HG03565 (cell line): ENCODE measurements around the gene FKBP7.
"Not testable (repeated sequence)": the region's sequence is repeated elsewhere in the genome, so short reads cannot be mapped to it uniquely, and the experiment has no call there.

Experiments
- ATAC-seq: cut with Tn5 transposase; IDR thresholded peaks from one replicate; pipeline ENCODE4 v1.9.1; 2021; ENCODE audit warnings: mild to moderate bottlenecking, moderate library complexity; ENCODE audit not compliant: unreplicated experiment

FKBP7 gene

DNA sequence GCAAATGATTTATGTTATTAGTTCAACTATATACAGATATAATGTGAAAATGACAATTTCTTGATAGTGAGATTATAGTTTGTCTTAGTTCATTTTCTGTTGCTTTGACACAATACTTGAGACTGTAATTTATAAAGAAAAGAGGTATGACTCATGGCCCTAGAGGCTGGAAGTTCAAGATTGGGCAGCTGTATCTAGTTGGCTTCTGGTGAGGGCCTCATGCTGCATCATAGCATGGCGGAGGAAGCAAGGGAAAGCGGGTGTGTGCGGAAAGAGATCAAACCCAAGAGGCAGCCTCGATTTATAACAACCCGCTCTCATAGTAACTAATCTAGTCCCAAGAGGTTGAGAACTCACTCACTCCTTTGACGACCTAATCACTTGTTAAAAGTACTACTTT is 13.2 kb upstream of the FKBP7 start:
- ATAC-seq = no peak

DNA sequence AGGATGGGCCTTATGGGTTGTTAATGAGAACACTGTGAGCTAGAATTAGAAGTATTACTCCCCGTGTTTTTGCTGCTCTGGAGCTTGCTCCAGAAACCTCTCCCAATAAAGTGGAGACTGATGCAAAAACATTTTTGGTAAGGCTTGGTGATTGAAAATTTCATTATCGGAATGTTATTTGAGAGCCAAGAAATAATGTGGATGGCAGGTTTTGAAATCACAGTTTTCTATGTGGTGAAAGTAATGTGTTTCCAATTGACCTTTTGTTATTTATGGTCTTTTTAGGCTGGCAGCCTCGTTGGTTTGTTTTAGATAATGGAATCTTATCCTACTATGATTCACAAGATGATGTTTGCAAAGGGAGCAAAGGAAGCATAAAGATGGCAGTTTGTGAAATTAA is 7.0 kb upstream of the FKBP7 start:
- no peak for ATAC-seq

DNA sequence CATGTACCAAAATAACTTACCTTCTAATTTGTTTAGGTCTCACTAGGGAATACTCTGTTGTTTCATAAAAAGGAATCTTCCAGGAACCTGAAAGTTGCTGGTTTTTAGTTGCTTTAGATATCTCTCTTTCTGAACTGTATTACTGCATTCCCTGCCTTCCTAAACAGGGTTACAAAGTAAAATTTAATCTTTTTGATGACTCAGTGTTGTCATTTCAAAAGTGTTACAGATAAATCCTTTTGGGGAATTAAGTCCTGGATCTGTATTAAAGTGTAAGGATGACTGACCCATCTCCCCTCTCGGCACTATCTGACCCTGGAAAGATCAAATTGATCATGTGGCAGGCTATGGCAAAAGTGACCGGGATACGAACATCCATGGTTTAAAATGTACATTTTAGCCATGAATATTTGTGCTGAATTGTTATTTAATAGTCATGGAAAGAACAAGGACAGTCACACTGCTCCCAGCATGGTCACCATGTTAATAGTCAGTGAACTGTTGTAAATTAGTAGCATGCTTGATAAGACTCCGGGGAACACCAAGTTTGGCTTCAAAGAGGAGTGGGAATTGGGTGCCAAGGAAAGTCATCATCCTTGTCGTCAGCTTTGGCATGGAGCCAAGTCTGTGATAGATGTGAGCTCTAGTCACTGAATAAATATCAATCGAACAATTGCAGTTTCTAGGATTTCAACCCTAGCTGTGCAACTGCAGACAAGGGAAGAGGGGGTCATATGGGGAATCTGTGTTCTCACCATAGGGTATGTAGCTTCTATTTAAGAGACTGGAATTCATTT is 6.0 kb upstream of the FKBP7 start:
- no peak for ATAC-seq

DNA sequence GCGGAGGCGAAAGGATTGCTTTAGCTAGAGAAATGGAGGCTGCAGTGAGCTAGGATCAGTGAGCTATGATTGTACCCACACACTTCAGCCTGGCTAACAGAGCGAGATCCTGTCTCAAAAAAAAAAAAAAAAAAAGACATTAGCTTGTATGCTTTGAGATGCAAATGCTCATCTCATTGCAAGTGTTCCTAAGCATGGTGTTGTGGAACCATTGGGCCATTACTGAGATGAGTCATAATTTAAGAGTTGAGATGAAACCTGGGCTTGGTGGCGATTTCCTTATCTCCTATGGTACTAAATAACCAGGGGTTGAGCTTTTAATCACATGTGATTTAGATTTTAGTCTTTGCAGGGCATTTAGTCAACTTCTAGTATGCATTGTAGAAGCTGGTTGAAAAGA is 4.0 kb upstream of the FKBP7 start:
- peak; percentile 30 for ATAC-seq

DNA sequence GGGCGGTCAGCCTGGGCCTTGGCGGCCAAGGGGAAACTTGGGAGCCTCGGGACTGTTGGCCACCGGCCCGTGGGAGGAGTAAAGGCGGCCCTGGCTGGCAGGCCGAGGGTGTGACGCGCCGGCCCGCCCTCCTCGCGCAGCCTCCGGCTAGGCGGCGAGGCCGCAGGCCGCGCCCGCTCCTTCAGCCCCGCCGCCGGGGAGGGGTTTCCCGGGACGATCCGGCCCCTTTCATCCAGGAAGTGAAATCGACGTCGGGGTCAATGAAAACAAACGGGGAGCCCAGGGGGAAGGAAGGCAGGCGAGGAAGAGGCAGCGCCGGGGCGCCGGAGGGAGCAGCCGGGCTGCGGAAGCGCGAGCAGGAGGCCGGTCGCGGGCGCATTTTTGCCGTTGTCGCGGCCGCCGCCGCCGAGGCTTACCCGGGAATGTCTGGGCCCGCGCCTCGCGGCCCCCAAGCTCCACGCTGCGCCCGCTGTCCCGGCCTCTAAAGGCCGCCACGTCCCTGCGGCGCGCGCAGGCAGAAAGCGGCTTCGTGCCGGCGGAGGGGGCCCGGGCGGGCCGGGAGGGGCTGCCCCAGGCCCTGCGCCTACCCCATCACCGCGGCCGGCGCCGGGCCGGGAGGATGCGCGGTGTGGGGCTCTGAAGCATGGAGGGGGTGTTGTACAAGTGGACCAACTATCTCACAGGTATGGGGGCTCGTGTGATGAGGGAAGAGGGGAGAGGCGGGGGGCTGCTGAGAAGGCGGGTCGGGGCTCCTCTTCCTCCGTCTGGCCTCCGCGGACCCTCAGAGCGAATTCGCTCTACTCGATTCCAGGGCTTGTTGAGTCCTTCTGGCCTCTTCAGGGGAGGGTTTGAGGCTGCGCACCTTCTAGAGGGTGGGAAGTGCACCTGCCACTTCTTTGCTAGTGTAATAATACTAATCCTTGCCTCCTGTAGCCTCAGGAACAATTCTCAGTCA is 2.1 kb upstream of the FKBP7 start, which contains the start of gene PLEKHA3:
TSS of gene PLEKHA3 (plus strand) at position 231 of the 955 bp plus-strand sequence. CDS start at position 644, 413 bp downstream.
- peak; percentile 43 for ATAC-seq

DNA sequence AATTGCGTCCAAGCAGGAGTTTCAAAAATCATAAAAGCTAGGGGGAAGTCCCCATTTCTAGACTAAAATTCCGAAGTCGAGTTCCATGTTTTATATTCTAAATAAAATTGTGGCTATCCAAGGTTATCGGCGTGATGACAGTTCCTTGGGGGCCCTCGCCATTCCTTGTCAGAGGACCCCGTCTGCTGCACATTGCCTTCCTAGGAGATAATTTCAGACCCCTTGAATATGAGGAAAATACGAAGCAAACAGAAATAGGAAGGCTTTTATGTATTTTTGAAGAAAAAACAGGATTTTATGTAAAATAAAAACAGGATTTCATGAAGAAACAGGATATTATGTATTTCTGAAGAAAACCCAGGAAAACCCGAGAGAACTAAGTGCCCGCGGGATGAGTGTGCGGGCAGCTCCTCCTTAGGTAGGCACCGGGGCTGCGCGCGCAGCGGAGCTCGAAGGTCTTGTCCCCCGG is 1.4 kb upstream of the FKBP7 start:
- no peak for ATAC-seq

DNA sequence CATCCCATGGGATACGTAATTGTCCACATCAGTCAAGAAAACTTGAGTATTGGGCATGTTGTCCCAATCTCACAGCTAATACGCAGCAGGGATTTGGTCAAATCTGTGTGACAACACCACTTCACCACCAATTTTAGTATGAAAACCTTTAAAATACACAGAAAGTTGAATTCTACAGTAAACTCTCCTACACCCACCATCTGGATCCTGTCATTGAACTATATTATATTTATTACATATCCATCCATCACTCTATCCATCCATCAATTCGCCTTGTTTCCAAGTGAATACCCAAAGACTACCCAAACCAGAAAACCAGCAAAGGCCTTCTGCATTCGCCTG is 846 bp upstream of the FKBP7 start:
- no peak for ATAC-seq

DNA sequence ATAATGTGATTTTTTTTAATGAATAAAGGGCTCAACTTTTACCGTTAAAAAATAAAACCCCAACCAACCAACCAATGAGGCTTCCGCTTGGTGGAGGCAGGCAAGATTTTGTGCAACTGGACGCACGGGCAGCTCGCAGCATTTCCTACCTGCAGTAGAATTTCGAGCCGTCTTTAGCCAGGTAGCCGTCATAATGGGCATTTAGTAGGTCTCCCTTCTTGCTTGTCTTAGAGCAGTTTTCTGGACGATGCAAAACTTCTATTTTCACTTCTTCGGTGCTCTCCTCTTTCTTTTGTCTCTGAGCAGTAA is 316 bp downstream of the FKBP7 start:
- no peak for ATAC-seq

DNA sequence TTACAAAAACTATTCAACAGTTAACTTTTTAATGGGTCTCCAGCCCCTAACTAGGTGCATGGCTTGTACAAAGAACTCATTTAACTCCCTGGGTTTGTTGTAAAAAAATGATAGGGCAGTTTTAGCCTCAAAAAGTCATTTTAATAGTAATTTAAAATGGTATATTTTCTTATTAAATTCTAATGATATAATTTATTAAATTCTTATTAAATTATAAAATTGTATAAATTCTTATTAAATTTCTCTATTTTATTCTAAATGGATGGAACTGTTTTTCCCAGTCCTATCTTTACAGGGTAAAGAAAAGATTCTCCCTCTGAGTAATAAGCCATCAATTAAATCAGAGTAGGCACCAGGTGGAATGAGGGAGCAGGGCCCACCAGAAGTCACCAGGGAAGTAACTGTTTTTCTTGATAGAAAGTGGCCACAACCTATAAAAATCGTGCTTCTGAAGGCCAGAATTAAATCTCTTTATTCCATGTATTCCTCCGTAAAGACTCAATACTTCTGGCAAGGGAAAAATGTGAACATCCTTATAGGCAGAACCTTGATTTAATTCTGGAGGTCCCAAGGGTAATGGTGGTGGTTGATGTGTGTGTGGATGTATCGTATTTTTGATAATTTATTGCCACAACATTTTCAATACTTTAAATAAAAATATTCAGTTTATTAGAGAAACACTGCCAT is 814 bp downstream of the FKBP7 start:
- no peak for ATAC-seq

DNA sequence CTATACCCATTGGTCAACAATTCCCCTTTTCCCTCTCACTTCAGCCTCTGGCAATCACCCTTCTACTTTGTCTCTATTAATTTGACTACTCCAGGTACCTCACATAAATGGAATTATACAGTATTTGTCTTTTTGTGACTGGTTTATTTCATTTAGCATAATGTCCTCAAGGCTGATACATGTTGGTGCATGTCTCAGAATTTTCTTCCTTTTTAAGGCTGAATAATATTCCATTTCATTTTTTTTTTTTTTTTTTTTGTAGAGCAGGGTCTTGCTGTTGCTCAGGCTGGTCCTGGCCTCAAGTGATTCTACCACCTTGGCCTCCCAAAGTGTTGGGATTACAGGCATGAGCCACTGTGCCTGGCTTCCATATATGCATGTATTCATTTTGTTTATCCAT is 1.9 kb downstream of the FKBP7 start:
- no peak for ATAC-seq

DNA sequence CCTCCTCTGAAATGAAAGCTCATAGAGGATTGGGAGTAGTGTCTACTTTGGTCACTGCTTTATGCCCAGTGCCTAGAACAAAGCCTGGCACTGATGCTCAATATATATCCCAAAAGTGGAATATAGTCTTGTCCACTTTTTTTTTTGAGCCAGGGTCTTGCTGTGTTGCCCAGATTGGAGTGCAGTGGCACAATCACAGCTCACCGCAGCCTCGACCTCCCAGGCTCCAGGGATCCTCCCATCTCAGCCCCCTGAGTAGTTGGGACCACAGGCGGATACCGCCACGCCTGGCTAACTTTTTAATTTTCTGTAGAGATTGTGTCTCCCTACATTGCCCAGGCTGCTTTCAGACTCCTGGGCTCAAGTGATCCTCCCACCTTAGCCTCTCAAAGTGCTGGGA is 3.8 kb downstream of the FKBP7 start:
- no peak for ATAC-seq

DNA sequence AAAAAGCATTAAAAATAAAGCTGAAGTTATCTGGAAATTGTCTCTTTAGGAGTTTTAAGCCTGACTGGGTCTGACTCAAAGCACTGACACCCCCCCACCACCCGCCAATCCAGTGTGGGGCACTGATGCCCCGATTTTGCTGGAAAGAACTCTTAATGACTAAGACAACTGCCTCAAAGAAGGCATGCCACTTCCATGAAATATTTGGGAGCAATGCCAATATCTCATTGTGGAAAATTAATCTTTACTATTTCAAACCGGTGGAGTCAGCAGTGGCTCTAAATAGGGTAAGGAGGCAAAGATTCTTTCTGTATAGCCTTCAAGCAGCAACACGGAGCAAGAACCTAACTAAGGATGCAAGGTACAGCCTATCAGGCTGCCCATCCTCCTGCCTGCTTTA is 4.5 kb downstream of the FKBP7 start:
- ATAC-seq = no peak

DNA sequence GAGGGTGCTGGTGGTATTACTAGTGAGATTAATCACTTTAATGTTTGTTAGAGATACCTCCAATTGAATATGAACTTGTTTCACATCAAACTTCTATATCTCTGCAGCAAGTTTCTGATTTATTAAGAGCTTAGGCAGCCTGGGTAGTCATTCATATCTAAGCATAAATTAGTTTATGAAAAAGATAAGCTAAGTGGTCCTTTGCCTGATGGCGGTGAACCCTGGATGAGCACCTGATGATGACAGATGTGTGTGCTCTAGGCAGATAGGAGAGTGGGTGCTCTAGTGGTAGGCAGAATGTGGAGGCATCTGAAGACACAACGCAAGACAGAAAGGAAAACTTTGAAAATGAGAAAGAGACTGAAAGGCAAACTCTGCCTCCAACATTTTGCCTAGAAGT is 5.0 kb downstream of the FKBP7 start:
- no peak for ATAC-seq

DNA sequence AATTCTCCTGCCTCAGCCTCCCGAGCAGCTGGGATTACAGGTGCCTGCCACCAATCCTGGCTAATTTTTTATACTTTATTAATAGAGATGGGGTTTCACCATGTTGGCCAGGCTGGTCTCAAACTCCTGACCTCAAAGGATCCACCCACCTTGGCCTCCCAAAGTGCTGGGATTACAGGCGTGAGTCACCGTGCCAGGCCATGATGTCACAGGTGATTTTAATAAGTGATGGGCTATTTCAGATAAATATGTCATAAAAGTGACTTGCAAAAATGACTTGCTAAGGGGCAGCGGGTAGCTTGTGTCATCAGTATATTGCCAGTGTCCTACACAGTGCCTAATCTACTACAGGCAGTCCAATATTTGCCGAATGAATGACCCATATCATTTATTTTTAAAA is 7.1 kb downstream of the FKBP7 start:
- not testable (repeated sequence) for ATAC-seq

DNA sequence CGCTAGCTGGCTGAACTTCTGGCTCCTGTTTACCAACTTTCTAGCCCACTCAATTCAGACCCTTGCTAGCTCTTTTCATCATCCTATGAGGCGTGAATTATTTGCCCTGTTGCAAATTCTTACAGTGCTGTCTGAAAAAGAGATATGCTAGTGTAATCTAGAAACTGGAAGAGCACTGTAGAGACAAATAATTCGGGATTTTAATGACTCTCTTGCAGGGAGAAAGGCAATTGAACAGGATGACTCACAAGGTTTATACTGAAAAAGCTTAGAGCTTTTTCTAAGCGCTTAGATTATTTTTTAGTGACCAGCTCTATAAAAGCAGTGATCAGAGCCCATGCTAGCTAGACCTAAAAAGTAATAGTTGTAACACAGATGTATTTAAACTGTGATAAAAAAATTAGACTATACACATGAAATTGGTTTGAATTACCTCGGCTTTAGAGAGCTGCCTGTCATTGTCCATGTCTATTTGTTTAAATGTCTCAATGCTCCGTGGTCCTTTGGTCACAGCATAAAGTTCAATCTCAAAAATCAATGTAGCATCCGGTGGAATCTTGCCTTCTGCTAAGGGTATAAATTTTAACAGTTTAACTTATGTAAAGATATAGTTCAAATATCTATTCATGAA is 9.1 kb downstream of the FKBP7 start:
- ATAC-seq = no peak

DNA sequence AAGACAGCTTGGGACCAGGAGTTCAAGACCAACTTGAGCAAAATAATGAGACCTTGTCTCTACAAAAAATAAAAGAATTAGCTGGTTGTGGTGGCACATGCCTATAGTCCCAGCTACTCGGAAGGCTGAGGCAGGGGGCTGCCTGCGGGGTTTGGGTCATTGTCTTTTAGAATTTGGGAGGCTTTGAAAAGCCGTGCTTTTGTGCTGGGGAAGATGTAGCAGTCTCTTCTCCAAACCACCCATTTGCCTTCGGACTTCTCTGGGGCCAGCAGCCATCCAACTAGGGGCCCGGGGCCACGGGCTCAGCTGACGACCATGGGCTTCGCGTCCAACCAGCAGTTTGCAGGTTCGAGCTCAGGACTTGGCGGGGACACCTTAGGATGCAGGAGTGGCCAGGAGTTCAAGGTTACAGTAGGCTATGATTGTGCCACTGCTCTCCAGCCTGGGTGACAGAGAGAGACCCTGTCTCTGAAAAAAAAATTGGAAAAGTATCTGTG is 21.0 kb downstream of the FKBP7 start:
- ATAC-seq = no peak

DNA sequence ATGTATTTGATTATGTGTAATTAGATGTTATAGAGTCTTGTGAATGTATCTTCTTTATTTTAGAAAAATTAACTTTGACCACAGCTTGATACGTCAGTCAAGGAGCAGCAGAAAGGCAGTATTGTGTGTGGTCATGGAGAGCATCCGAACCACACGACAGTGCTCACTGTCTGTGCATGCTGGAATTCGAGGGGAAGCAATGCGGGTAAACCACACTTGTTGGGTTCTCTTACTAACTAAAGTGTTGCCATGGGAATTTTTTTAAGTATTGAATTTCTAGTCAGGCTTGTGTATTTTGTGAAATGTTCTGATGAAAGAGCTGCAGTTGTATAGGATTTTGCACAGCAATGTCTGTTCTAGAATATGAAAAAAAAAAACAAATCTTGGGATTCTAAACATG is 22.5 kb downstream of the FKBP7 start:
- no peak for ATAC-seq

DNA sequence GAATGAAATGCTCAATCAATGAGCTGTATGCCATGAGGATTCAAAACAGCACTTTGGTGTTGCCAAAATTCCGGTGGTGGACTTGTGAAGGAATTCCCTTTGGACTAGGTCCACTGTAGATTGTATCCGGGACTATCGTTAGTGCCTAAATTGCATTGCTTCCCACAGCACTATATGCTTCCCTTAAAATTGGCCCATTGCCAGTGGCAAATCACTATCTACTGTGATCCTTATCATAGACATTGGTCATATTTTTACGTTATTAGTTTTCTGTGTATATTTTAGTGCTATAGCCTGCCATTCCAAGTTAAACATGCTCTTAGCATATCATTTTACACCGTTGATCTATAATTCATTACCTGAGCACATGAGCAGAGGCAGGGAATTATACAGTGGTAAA is 25.5 kb downstream of the FKBP7 start:
- ATAC-seq = no peak

DNA sequence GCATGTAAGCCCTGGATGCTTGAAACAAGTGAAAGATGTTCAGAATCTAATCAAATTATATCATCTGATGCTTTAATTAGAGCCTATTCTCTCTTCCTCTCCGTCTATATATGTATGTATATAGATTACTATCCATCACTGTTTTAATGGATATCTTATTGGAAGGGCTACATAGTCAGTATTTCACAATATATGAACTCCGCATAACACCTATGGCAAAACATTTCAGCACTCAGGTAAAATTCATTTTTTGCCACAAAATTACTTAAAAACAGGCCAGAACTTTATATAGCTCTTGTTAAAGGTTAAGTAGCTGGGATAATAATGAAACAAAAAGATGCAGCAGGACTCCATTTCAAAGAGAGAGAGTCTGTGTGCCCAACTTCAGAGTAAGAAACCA is 26.1 kb downstream of the FKBP7 start:
- ATAC-seq = no peak

DNA sequence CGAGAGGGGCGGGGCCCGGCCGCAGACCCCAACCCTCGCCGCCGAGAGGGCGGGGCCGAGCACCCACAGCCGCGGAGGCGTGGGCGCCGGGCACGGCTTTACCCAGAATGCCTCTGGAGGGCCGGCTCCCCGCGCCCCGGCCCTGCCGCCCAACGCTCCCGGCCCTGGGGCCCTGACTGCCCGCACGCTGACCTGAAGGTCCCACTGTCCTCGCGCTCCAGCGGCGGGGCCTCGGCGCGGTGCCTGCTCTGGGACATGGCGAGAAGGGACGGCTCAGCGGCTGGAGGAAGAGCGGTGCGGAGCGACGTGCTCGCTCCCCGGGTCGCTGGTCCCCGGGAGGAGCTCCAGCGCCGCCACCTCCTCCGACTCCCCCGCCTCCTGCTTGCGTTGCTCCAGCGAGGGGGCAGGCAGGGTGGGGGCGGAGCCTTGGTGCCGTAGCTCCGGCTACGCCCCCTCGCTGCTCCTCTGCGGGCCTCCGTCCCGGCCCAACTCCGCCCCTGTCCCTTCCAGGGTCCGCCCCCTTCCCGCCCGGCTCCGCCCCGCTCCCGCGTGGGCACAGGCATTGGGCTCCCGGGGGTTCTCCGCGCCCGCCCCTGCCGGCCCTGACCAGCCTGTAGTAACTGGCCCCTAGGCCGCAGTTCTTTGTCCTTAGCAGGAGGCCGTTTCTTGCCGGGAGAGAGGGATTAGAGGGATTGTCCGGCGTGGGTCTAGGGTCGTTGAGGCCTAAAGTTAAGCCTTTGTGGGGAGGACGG is 27.4 kb downstream of the FKBP7 start, which contains the start of the genes PJVK and PRKRA:
TSS of gene PJVK (plus strand) at position 605 of the 752 bp plus-strand sequence. CDS start 2,032 bp downstream, outside the sequence.
TSS of gene PRKRA (minus strand) at position 402 of the 752 bp plus-strand sequence. CDS start at position 257, 145 bp downstream.
- peak; percentile 79 for ATAC-seq
